Neural cell (in vitro differentiated cells): ENCODE data around the gene ATF6. TPM values are rescaled to one million over a fixed set of nuclear protein-coding genes. Genes with fewer than 3 reads are reported as not detected.

Experiments
- H2AFZ ChIP-seq: fragments of 200-600, 300-800 bp; sonication (generic), shearing (Covaris generic); 2 replicates; pipeline ENCODE4 v1.6.0; 2014; ENCODE audit warnings: low read depth, mild to moderate bottlenecking, antibody characterized with exemption, low read length, moderate library complexity
- H3F3A ChIP-seq: fragments of 200-600 bp; shearing (Covaris generic); 2 replicates; pipeline ENCODE4 v1.6.1; 2016; ENCODE audit warnings: mild to moderate bottlenecking, moderate library complexity, mixed read lengths, antibody characterized with exemption, low read length; ENCODE audit not compliant: insufficient read depth, poor library complexity, severe bottlenecking
- H3K27ac ChIP-seq: fragments of 200-600, 300-800 bp; sonication (generic), shearing (Covaris generic); 2 replicates; pipeline ENCODE4 v1.5.1; 2014; ENCODE audit warnings: mild to moderate bottlenecking, low read length, moderate library complexity
- H3K27me3 ChIP-seq: fragments of 300-800, 200-600 bp; sonication (generic), shearing (Covaris generic); 2 replicates; pipeline ENCODE4 v1.6.0; 2014; ENCODE audit warnings: mild to moderate bottlenecking, low read depth, low read length, moderate library complexity; ENCODE audit not compliant: insufficient read depth
- H3K36me3 ChIP-seq: fragments of 300-800, 200-600 bp; sonication (generic), shearing (Covaris generic); 2 replicates; pipeline ENCODE4 v1.5.1; 2014; ENCODE audit warnings: mild to moderate bottlenecking, antibody characterized with exemption, low read length, moderate library complexity; ENCODE audit not compliant: insufficient read depth
- H3K4me2 ChIP-seq: fragments of 300-800, 200-600 bp; sonication (generic), shearing (Covaris generic); 2 replicates; pipeline ENCODE4 v1.6.0; 2014; ENCODE audit warnings: mild to moderate bottlenecking, low read length
- H3K4me3 ChIP-seq: fragments of 300-800, 200-600 bp; sonication (generic), shearing (Covaris generic); 2 replicates; pipeline ENCODE4 v1.5.1; 2014; ENCODE audit warnings: mild to moderate bottlenecking, low read length, moderate library complexity
- H3K79me2 ChIP-seq: fragments of 200-600 bp; shearing (Covaris generic); replicated peaks from 2 replicates; pipeline ENCODE4 v1.6.0; 2014; ENCODE audit warnings: mild to moderate bottlenecking, low read length, moderate library complexity; ENCODE audit not compliant: insufficient read depth
- H3K9ac ChIP-seq: fragments of 300-800, 200-600 bp; sonication (generic), shearing (Covaris generic); 2 replicates; pipeline ENCODE4 v1.6.1; 2016; ENCODE audit warnings: mild to moderate bottlenecking, low read length, mixed read lengths
- H3K9me2 ChIP-seq: fragments of 200-600 bp; shearing (Covaris generic); 2 replicates; pipeline ENCODE4 v1.6.1; 2016; ENCODE audit warnings: mild to moderate bottlenecking, low read length, mixed read lengths; ENCODE audit not compliant: insufficient read depth
- H3K9me3 ChIP-seq: fragments of 200-600, 300-800 bp; sonication (generic), shearing (Covaris generic); 2 replicates; pipeline ENCODE4 v1.6.1; 2016; ENCODE audit warnings: mild to moderate bottlenecking, mixed run types, low read length, moderate library complexity, mixed read lengths
- H4K20me1 ChIP-seq: fragments of 200-600 bp; shearing (Covaris generic); 2 replicates; pipeline ENCODE4 v1.6.1; 2016; ENCODE audit warnings: mild to moderate bottlenecking, mixed run types; ENCODE audit not compliant: insufficient read depth
- EP300 ChIP-seq: fragments of 450-650 bp; conservative IDR thresholded peaks from 2 replicates; pipeline ENCODE4 v1.6.1; 2014; ENCODE audit warnings: antibody characterized with exemption, mild to moderate bottlenecking, moderate library complexity; ENCODE audit not compliant: poor library complexity, severe bottlenecking
- EZH2 ChIP-seq: fragments of 200-600, 300-800 bp; shearing (Covaris generic), sonication (generic); IDR thresholded peaks from 2 replicates; pipeline ENCODE4 v1.6.1; 2014; ENCODE audit warnings: antibody characterized with exemption, low read length, borderline replicate concordance, mild to moderate bottlenecking; ENCODE audit not compliant: insufficient read depth, poor library complexity, severe bottlenecking
- MXI1 ChIP-seq: fragments of 450-650 bp; conservative IDR thresholded peaks from 2 replicates; pipeline ENCODE4 v1.6.1; 2014; ENCODE audit warnings: antibody characterized with exemption, mild to moderate bottlenecking; ENCODE audit not compliant: poor library complexity, severe bottlenecking
- POLR2AphosphoS5 ChIP-seq: IDR thresholded peaks from 2 replicates; pipeline ENCODE4 v1.6.1; 2012
- RAD21 ChIP-seq: fragments of 450-650 bp; conservative IDR thresholded peaks from 2 replicates; pipeline ENCODE4 v1.6.1; 2014; ENCODE audit warnings: antibody characterized with exemption, mild to moderate bottlenecking, moderate library complexity
- SMC3 ChIP-seq: fragments of 450-650 bp; conservative IDR thresholded peaks from 2 replicates; pipeline ENCODE4 v1.6.1; 2014; ENCODE audit warnings: antibody characterized with exemption, mild to moderate bottlenecking, moderate library complexity; ENCODE audit not compliant: poor library complexity
- TAF1 ChIP-seq: IDR thresholded peaks from 2 replicates; pipeline ENCODE4 v1.6.1; 2012; ENCODE audit warnings: low read depth
- polyA plus RNA-seq: library from polyadenylated mRNA; depleted of rRNA; stranded (reverse); fragments of >200 nt; gene quantifications from 2 replicates; pipeline ENCODE4 v1.2.3, GENCODE V29; 2014
- TF ChIP-seq, protein P1 (sequence below): fragments of 450-650 bp; IDR thresholded peaks from 2 replicates; pipeline ENCODE4 v1.5.1; 2014; ENCODE audit warnings: antibody characterized with exemption, mild to moderate bottlenecking, moderate library complexity; ENCODE audit not compliant: poor library complexity, severe bottlenecking
- TF ChIP-seq, protein P2 (sequence below): IDR thresholded peaks from 2 replicates; pipeline ENCODE4 v1.6.1; 2012; ENCODE audit warnings: borderline replicate concordance

The ATF6 gene
- polyA plus RNA-seq, 1 donor from 2014 or later: 16.6 TPM

- no peaks in the 10 kb centered on the region for H3K36me3 ChIP-seq
- no peaks in the 10 kb centered on the region for H3K9me3 ChIP-seq
- H3K9ac ChIP-seq: no peak overlapping the region
- no peaks in the 10 kb centered on the region for H3F3A ChIP-seq
- TF ChIP-seq, protein P1, sequence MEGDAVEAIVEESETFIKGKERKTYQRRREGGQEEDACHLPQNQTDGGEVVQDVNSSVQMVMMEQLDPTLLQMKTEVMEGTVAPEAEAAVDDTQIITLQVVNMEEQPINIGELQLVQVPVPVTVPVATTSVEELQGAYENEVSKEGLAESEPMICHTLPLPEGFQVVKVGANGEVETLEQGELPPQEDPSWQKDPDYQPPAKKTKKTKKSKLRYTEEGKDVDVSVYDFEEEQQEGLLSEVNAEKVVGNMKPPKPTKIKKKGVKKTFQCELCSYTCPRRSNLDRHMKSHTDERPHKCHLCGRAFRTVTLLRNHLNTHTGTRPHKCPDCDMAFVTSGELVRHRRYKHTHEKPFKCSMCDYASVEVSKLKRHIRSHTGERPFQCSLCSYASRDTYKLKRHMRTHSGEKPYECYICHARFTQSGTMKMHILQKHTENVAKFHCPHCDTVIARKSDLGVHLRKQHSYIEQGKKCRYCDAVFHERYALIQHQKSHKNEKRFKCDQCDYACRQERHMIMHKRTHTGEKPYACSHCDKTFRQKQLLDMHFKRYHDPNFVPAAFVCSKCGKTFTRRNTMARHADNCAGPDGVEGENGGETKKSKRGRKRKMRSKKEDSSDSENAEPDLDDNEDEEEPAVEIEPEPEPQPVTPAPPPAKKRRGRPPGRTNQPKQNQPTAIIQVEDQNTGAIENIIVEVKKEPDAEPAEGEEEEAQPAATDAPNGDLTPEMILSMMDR: no peak
- TF ChIP-seq RAD21: no peak
- TF ChIP-seq TAF1: no peak
- TF ChIP-seq EZH2: no peak
- no peak for TF ChIP-seq EP300
- TF ChIP-seq SMC3: no peak
- TF ChIP-seq, protein P2, sequence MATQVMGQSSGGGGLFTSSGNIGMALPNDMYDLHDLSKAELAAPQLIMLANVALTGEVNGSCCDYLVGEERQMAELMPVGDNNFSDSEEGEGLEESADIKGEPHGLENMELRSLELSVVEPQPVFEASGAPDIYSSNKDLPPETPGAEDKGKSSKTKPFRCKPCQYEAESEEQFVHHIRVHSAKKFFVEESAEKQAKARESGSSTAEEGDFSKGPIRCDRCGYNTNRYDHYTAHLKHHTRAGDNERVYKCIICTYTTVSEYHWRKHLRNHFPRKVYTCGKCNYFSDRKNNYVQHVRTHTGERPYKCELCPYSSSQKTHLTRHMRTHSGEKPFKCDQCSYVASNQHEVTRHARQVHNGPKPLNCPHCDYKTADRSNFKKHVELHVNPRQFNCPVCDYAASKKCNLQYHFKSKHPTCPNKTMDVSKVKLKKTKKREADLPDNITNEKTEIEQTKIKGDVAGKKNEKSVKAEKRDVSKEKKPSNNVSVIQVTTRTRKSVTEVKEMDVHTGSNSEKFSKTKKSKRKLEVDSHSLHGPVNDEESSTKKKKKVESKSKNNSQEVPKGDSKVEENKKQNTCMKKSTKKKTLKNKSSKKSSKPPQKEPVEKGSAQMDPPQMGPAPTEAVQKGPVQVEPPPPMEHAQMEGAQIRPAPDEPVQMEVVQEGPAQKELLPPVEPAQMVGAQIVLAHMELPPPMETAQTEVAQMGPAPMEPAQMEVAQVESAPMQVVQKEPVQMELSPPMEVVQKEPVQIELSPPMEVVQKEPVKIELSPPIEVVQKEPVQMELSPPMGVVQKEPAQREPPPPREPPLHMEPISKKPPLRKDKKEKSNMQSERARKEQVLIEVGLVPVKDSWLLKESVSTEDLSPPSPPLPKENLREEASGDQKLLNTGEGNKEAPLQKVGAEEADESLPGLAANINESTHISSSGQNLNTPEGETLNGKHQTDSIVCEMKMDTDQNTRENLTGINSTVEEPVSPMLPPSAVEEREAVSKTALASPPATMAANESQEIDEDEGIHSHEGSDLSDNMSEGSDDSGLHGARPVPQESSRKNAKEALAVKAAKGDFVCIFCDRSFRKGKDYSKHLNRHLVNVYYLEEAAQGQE: no peak
- TF ChIP-seq MXI1: no peak
- TF ChIP-seq POLR2AphosphoS5: no peak
- H3K27me3 ChIP-seq: no peaks in the 10 kb centered on the region
- no peak overlapping the region for H3K4me3 ChIP-seq
- H2AFZ ChIP-seq: no peak overlapping the region
- no peak overlapping the region for H3K4me2 ChIP-seq
- H3K79me2 ChIP-seq: no peaks in the 10 kb centered on the region
- no peaks in the 10 kb centered on the region for H3K9me2 ChIP-seq
- no peaks in the 10 kb centered on the region for H4K20me1 ChIP-seq
- no peak overlapping the region for H3K27ac ChIP-seq
These were observed 155.4 kb downstream of the ATF6 start for GRCh38 chr1:161921491-161921890.

DNA sequence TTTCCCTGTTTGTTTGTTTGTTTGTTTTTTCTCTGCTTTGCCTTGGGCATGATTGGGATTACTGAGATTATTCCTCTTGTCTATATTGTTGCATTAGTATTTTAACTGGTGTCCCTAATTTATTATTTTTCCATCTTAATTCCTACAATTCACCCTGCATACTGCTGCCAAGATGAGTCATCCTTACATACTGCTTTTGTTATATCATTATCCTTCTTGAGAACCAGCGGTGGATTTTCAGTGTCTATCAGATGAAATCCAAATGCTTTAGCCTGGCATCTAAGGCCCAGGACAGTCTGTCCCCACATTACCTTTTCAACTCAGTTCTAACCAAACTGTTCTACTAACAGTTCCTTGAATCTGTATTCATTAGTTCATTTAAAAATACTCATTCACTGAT is 155.9 kb downstream of the ATF6 start:
- H2AFZ ChIP-seq: no peak overlapping the region
- H3K27me3 ChIP-seq: no peaks in the 10 kb centered on the region
- H4K20me1 ChIP-seq: no peaks in the 10 kb centered on the region
- no peak overlapping the region for H3K27ac ChIP-seq
- H3K79me2 ChIP-seq: no peaks in the 10 kb centered on the region
- H3K36me3 ChIP-seq: no peaks in the 10 kb centered on the region
- H3K4me2 ChIP-seq: no peak overlapping the region
- H3K9me2 ChIP-seq: no peaks in the 10 kb centered on the region
- TF ChIP-seq SMC3 (no peak), MXI1 (no peak), TAF1 (no peak), EZH2 (no peak), RAD21 (no peak), POLR2AphosphoS5 (no peak), EP300 (no peak)
- TF ChIP-seq, protein P1: no peak
- TF ChIP-seq, protein P2: no peak
- no peaks in the 10 kb centered on the region for H3F3A ChIP-seq
- H3K4me3 ChIP-seq: no peak overlapping the region
- H3K9me3 ChIP-seq: no peaks in the 10 kb centered on the region
- no peak overlapping the region for H3K9ac ChIP-seq
